Mucosa of descending colon (tissue), 3 donors: ENCODE measurements around the gene ITGA1. TPM values are rescaled to one million over a fixed set of nuclear protein-coding genes. Genes with fewer than 3 reads are reported as not detected.
"Not testable (repeated sequence)": the region's sequence is repeated elsewhere in the genome, so short reads cannot be mapped to it uniquely, and the experiment has no call there.

Source experiments
- ATAC-seq: fragments of 200-7000 bp; cut with Tn5 transposase; one replicate; pipeline ENCODE4 v1.9.1; 2020; ENCODE audit warnings: mild to moderate bottlenecking, moderate library complexity
- DNase-seq, 3 donors: peaks; one replicate each; pipeline ENCODE4 v3.0.0-alpha.2; 2020
- H3K36me3 ChIP-seq: fragments of 200-600 bp; one replicate; pipeline ENCODE4 v1.8.0; 2021; ENCODE audit warnings: low read depth, mild to moderate bottlenecking
- H3K4me1 ChIP-seq: fragments of 200-600 bp; one replicate; pipeline ENCODE4 v1.8.0; 2021; ENCODE audit warnings: low read depth, mild to moderate bottlenecking
- H3K4me3 ChIP-seq: fragments of 200-600 bp; one replicate; pipeline ENCODE4 v1.8.0; 2021; ENCODE audit warnings: mild to moderate bottlenecking
- H3K9me3 ChIP-seq: fragments of 200-600 bp; one replicate; pipeline ENCODE4 v1.8.0; 2021; ENCODE audit warnings: mild to moderate bottlenecking
- intact Hi-C, 2 donors: fragments of 100-400 bp; cut with DNase I in 1 of 2; cut with micrococcal nuclease in 1 of 2; formaldehyde crosslinking; loops; one replicate each; pipeline versions ENCODE4 v1.11.0 to v1.11.1; 2022; cut with DNase I, micrococcal nuclease
- total RNA-seq, 3 donors: library from RNA; stranded (reverse); fragmentation: NEBNext Ultra II Directional in 2 of 3; extraction: Animal tissue kit (Norgen Biotek cat#: 25700) in 2 of 3; gene quantifications; one replicate each; pipeline versions ENCODE4 v1.2.1 to v1.2.4, GENCODE V29; 2021 to 2023
- TF ChIP-seq, protein P1 (sequence below): fragments of 200-600 bp; IDR thresholded peaks from one replicate; pipeline ENCODE4 v1.8.0; 2022; ENCODE audit warnings: antibody characterized with exemption, mild to moderate bottlenecking
- donor health status: DM: no; HTN: no; CAD: no; lungs with moderate emphysema.
- donor health status: DM: no; HTN: no; CAD: no.
- donor health status: DM: no; HTN: yes; CAD: no.

ITGA1 gene
- total RNA-seq, 3 donors from 2014 or later, result 18.7 to 207 (median 42.0) TPM

GRCh38 chr5:52811067-52811749 lies 23.5 kb downstream of the ITGA1 start:
- H3K4me1 ChIP-seq, result no peaks in the 10 kb centered on the region
- H3K36me3 ChIP-seq, result no peaks in the 10 kb centered on the region
- ATAC-seq (peak; percentile 73), DNase-seq (no peak)
- no peak overlapping the region for H3K4me3 ChIP-seq
- H3K9me3 ChIP-seq, result no peaks in the 10 kb centered on the region
- TF ChIP-seq, protein P1, sequence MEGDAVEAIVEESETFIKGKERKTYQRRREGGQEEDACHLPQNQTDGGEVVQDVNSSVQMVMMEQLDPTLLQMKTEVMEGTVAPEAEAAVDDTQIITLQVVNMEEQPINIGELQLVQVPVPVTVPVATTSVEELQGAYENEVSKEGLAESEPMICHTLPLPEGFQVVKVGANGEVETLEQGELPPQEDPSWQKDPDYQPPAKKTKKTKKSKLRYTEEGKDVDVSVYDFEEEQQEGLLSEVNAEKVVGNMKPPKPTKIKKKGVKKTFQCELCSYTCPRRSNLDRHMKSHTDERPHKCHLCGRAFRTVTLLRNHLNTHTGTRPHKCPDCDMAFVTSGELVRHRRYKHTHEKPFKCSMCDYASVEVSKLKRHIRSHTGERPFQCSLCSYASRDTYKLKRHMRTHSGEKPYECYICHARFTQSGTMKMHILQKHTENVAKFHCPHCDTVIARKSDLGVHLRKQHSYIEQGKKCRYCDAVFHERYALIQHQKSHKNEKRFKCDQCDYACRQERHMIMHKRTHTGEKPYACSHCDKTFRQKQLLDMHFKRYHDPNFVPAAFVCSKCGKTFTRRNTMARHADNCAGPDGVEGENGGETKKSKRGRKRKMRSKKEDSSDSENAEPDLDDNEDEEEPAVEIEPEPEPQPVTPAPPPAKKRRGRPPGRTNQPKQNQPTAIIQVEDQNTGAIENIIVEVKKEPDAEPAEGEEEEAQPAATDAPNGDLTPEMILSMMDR, result no peak
- intact Hi-C loops, result no loop called here

- ATAC-seq (no peak), DNase-seq (no peak)
- H3K4me1 ChIP-seq, result peaks cover 5% of the 10 kb centered on the region
- TF ChIP-seq, protein P1, result no peak
- no peaks in the 10 kb centered on the region for H3K36me3 ChIP-seq
- intact Hi-C loops, result no loop called here
- no peaks in the 10 kb centered on the region for H3K9me3 ChIP-seq
- H3K4me3 ChIP-seq, result no peak overlapping the region
These were observed 26.8 kb downstream of the ITGA1 start for GRCh38 chr5:52814352-52815148.

- H3K4me3 ChIP-seq, result no peak overlapping the region
- no peaks in the 10 kb centered on the region for H3K9me3 ChIP-seq
- TF ChIP-seq, protein P1, result no peak
- intact Hi-C loops, result no loop called here
- peaks cover 5% of the 10 kb centered on the region for H3K4me1 ChIP-seq
- DNase-seq (no peak), ATAC-seq (no peak)
- H3K36me3 ChIP-seq, result no peaks in the 10 kb centered on the region
These were observed 30.1 kb downstream of the ITGA1 start for GRCh38 chr5:52817818-52818217.

GRCh38 chr5:52818360-52818759 lies 30.6 kb downstream of the ITGA1 start:
- Histone ChIP-seq H3K36me3 (no peaks in the 10 kb centered on the region), H3K4me3 (no peak overlapping the region), H3K4me1 (peaks cover 5% of the 10 kb centered on the region), H3K9me3 (no peaks in the 10 kb centered on the region)
- intact Hi-C loops, result no loop called here
- ATAC-seq (no peak), DNase-seq (no peak)
- TF ChIP-seq, protein P1, result no peak

DNA sequence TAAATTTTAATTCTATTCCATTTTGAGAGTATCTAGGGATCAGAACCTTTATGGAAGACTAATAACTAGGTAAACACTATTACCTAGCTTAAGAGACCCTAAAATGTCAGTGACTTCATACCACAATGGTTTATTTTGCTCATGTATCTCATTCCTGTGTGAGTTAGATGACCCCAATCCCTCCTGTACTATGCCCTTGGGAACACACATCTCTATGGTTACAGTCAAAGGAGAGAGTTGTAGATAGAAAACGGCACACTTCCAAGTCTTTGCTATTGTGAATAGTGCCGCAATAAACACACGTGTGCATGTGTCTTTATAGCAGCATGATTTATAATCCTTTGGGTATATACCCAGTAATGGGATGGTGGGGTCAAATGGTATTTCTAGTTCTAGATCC lies 31.1 kb downstream of the ITGA1 start:
- H3K4me1 ChIP-seq, H3K36me3 ChIP-seq, ATAC-seq, intact Hi-C loops, DNase-seq, H3K4me3 ChIP-seq, H3K9me3 ChIP-seq: not testable (repeated sequence)

- no peaks in the 10 kb centered on the region for H3K9me3 ChIP-seq
- H3K4me3 ChIP-seq, result no peak overlapping the region
- peaks cover 5% of the 10 kb centered on the region for H3K4me1 ChIP-seq
- TF ChIP-seq, protein P1, result no peak
- ATAC-seq (no peak), DNase-seq (no peak)
- intact Hi-C loops, result no loop called here
- H3K36me3 ChIP-seq, result no peaks in the 10 kb centered on the region
These were observed 34.2 kb downstream of the ITGA1 start for GRCh38 chr5:52821901-52822300.
